Lower leg skin (tissue), 4 donors: ENCODE measurements around the gene DDX21. TPM values are rescaled to one million over a fixed set of nuclear protein-coding genes. Genes with fewer than 3 reads are reported as not detected.
"Not testable (repeated sequence)": the region's sequence is repeated elsewhere in the genome, so short reads cannot be mapped to it uniquely, and the experiment has no call there.

Experiments
- DNase-seq, 2 donors: peaks; one replicate each; pipeline ENCODE4 v3.0.0-alpha.2; 2019; ENCODE audit warnings: low spot score in 2 of 2
- H3K4me3 ChIP-seq: fragments of 200-600 bp; sonication (generic); 2 replicates; pipeline ENCODE4 v1.5.1; 2017; ENCODE audit warnings: mild to moderate bottlenecking, low read depth; ENCODE audit not compliant: poor library complexity, severe bottlenecking
- POLR2A ChIP-seq, 2 donors: fragments of 450-650 bp; IDR thresholded peaks; one replicate each; pipeline ENCODE4 v1.6.1; 2016 to 2017; ENCODE audit warnings: antibody characterized with exemption in 2 of 2, mild to moderate bottlenecking in 1 of 2, moderate library complexity in 1 of 2
- WGBS, 2 donors: methylation state at CpG; one replicate each; pipeline ENCODE4 v1.1.5; 2018; 5-methylcytosine and 5-hydroxymethylcytosine counted together
- intact Hi-C: fragments of 100-400 bp; cut with DNase I; formaldehyde crosslinking; loops from one replicate; pipeline ENCODE4 v1.15.0; 2023; ENCODE audit warnings: low total_unique reads
- total RNA-seq, 4 donors: library from RNA; depleted of rRNA; stranded (reverse); fragments of >200 nt; gene quantifications; one replicate each; pipeline ENCODE4 v1.1.0, GENCODE V29; 2016
- TF ChIP-seq, protein P1 (sequence below), 3 donors: fragments of 450-650 bp; IDR thresholded peaks; one replicate each; pipeline ENCODE4 v1.5.1; 2016; ENCODE audit warnings: antibody characterized with exemption in 3 of 3, mild to moderate bottlenecking in 3 of 3, moderate library complexity in 2 of 3

DDX21 gene
- total RNA-seq, 4 donors from 2014 or later = 41.9 to 55.5 (median 47.9) TPM

DNA sequence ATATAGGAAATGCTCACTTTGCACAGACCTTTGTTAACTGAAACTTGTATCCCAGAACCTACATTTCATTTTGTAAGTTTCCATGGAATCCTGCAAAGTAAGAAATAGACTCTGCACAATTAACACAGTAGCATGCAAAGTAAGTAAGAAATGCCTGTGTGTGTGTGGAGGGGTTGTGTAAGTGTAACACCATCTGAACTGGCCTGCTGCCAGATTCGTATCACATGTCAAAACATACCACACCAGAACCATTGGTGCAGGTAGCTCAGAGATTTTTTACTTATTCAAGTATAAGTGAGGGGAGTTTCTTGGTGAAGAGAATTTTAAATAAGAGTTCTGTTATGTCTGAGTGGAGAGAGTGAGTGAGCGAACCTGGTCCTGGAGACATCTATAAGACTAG, 17.9 kb upstream of the DDX21 start:
- TF ChIP-seq, protein P1, sequence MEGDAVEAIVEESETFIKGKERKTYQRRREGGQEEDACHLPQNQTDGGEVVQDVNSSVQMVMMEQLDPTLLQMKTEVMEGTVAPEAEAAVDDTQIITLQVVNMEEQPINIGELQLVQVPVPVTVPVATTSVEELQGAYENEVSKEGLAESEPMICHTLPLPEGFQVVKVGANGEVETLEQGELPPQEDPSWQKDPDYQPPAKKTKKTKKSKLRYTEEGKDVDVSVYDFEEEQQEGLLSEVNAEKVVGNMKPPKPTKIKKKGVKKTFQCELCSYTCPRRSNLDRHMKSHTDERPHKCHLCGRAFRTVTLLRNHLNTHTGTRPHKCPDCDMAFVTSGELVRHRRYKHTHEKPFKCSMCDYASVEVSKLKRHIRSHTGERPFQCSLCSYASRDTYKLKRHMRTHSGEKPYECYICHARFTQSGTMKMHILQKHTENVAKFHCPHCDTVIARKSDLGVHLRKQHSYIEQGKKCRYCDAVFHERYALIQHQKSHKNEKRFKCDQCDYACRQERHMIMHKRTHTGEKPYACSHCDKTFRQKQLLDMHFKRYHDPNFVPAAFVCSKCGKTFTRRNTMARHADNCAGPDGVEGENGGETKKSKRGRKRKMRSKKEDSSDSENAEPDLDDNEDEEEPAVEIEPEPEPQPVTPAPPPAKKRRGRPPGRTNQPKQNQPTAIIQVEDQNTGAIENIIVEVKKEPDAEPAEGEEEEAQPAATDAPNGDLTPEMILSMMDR (IDR thresholded peaks at IDR 0.05) = no peak
- TF ChIP-seq POLR2A (IDR thresholded peaks at IDR 0.05) = no peak
- WGBS, 2 donors = 59 to 67% methylated on average over 2 of the region's 2 CpGs
- intact Hi-C loops = no loop called here

DNA sequence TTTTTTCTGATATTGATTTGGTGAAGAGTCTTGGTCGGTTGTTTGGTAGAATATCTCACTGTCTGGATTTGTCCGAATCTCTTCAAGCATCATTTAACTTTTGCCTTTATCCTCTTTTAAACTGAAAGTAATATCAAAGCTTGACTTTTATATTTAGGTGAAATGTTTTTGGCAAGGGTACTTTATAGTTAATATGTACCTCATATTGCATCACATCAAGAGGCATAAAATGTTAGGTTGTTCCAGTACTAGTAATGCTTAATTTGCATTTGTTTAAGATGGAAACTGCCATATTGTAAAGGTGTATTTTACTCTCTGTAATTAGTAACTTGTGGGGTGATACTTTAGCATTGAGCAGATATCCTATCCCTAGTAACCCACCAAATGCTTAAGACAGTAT, 17.1 kb upstream of the DDX21 start:
- TF ChIP-seq, protein P1 (IDR thresholded peaks at IDR 0.05) = no peak
- no peak for TF ChIP-seq POLR2A (IDR thresholded peaks at IDR 0.05)
- intact Hi-C loops = no loop called here
- 97% methylated on average over 2 of the region's 2 CpGs for WGBS, 2 donors
- DNase-seq = no peak
- no peak overlapping the region for H3K4me3 ChIP-seq

More for the DNA sequence above, 17.9 kb upstream of the DDX21 start:
- H3K4me3 ChIP-seq = no peak overlapping the region
- no peak for DNase-seq

DNA sequence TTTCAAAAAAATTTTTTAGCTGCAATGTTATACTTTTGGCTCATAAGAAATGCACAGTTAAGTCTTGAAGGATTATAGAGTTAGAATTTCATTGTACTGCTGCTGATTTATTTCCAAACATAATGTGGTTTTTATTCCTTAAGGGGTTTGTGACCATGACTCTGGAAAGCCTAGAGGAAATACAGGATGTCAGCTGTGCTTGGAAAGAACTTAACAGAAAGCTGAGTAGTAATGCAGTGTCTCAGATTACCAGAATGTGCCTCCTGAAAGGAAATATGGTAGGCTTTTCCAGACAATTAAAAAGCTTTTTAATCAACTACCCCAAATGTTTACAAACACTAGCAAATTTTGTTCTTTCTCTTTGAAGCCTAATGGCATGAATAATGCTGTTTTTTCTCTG, 15.1 kb upstream of the DDX21 start:
- DNase-seq, intact Hi-C loops, H3K4me3 ChIP-seq: not testable (repeated sequence)

DNA sequence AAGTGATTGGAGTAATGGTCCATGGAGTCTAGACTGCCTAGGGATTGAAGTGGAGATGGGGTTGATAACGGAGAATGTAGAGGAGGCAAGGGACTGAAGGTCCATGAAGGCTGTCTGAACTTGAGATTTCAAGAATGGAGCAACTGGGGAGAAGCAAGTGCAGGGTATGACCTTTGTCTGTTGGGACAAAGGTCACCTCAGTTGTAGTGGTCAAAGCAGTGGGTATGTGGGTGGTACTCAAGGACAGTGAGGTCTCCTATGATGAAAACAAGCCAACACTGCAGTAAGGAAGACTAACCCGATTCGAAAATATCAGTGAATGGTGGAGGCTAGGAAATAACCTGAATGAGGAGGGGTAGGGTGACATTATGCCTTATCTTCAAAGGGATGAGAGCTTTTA, 5.4 kb upstream of the DDX21 start:
- intact Hi-C loops = no loop called here
- no peak for DNase-seq
- H3K4me3 ChIP-seq = no peak overlapping the region
- 91 to 93% methylated on average over 3 of the region's 3 CpGs for WGBS, 2 donors
- TF ChIP-seq, protein P1 (IDR thresholded peaks at IDR 0.05) = no peak
- no peak for TF ChIP-seq POLR2A (IDR thresholded peaks at IDR 0.05)

DNA sequence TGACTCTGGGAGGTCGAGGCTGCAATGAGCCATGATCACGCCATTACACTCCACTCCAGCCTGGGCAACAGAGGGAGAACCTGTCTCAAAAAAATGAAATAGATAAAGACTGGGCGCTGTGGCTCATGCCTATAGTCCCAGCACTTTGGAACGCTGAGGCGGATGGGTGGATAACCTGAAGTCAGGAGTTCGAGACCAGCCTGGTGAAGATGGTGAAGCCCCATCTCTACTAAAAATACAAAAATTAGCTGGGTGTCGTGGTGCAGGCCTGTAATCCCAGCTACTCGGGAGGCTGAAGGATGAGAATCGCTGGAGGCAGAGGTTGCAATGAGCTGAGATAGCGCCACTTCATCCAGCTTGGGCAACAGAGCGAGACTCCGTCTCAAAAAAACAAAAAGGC, 1.1 kb upstream of the DDX21 start:
- 93% methylated on average over 12 of the region's 12 CpGs for WGBS, 2 donors
- DNase-seq = no peak
- intact Hi-C loops = no loop called here
- H3K4me3 ChIP-seq = no peak overlapping the region
- no peak for TF ChIP-seq POLR2A (IDR thresholded peaks at IDR 0.05)
- TF ChIP-seq, protein P1 (IDR thresholded peaks at IDR 0.05) = no peak

DNA sequence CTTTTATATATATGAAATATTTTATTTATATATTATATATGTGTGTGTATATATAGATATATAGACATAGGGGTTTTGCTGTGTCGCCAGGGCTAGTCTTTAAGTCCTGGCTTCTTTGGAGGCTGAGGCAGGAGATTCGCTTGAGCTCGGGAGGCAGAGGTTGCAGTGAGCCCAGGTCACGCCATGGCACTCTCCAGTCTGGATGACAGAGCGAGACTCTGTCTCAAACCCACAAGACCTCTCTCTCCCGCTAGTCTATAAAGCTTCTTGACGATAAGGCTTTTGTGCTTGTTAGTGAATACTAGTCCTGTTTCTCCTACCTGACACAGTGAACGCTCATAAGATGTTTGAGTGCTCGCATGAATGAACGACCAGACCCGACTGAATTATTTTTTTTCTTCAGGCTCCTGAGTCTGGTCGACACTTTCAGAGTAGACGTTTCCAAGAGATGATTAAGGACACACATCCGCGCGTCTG, 577 bp upstream of the DDX21 start:
- no peak for DNase-seq
- H3K4me3 ChIP-seq = peak overlapping the region; percentile 93
- WGBS, 2 donors = 4% methylated on average over 16 of the region's 16 CpGs
- TF ChIP-seq POLR2A (IDR thresholded peaks at IDR 0.05) = no peak
- TF ChIP-seq, protein P1 (IDR thresholded peaks at IDR 0.05) = no peak
- intact Hi-C loops = no loop called here
